ENCODE results near the gene ELOF1.

- TF ChIP-seq BACH2 (CRISPR knock-in tag; IDR thresholded peaks at IDR 0.05; ENCODE audit: borderline replicate concordance), result no peak
- TF ChIP-seq TSHZ2 (CRISPR knock-in tag; IDR thresholded peaks at IDR 0.05), result no peak
Measured at GRCh38 chr19:11541238-11541637, 17.8 kb downstream of the ELOF1 start.

All from SK-N-SH treated with all-trans-retinoic acid at 6 μM for 48 hours (cell line).